H9 (cell line): ENCODE data around the gene NRK. TPM values are rescaled to one million over a fixed set of nuclear protein-coding genes. Genes with fewer than 3 reads are reported as not detected.

Experiments
- DNase-seq: peaks from one replicate; pipeline ENCODE4 v3.0.0-alpha.2; 2017
- H2AFZ ChIP-seq: one replicate; pipeline ENCODE4 v1.6.1; 2013; ENCODE audit warnings: mild to moderate bottlenecking, low read length, control low read depth, moderate library complexity
- H2AK5ac ChIP-seq: 2 replicates; pipeline ENCODE4 v1.6.1; 2013; ENCODE audit warnings: low read length, control low read depth, mixed read lengths; ENCODE audit not compliant: insufficient read length
- H2BK120ac ChIP-seq: one replicate; pipeline ENCODE4 v1.6.1; 2013; ENCODE audit warnings: low read depth, mild to moderate bottlenecking, low read length, control low read depth, inconsistent platforms; ENCODE audit not compliant: poor library complexity, severe bottlenecking
- H2BK12ac ChIP-seq: 2 replicates; pipeline ENCODE4 v1.6.1; 2013; ENCODE audit warnings: low read length, control low read depth, mixed read lengths, low read depth; ENCODE audit not compliant: insufficient read length
- H2BK15ac ChIP-seq: 2 replicates; pipeline ENCODE4 v1.6.1; 2013; ENCODE audit warnings: low read depth, low read length, control low read depth
- H2BK20ac ChIP-seq: one replicate; pipeline ENCODE4 v1.6.1; 2013; ENCODE audit warnings: low read depth, mild to moderate bottlenecking, low read length, control low read depth, inconsistent platforms; ENCODE audit not compliant: poor library complexity, severe bottlenecking
- H2BK5ac ChIP-seq: 2 replicates; pipeline ENCODE4 v1.6.1; 2013; ENCODE audit warnings: low read length, control low read depth, mixed read lengths; ENCODE audit not compliant: insufficient read length
- H3K14ac ChIP-seq: 2 replicates; pipeline ENCODE4 v1.6.1; 2013; ENCODE audit warnings: low read length, control low read depth; ENCODE audit not compliant: insufficient read depth
- H3K18ac ChIP-seq: 2 replicates; pipeline ENCODE4 v1.6.1; 2013; ENCODE audit warnings: low read depth, mild to moderate bottlenecking, mixed read lengths, low read length, control low read depth; ENCODE audit not compliant: insufficient read length
- H3K23ac ChIP-seq: 2 replicates; pipeline ENCODE4 v1.6.1; 2013; ENCODE audit warnings: low read length, control low read depth, mixed read lengths, low read depth; ENCODE audit not compliant: insufficient read length
- H3K23me2 ChIP-seq: 2 replicates; pipeline ENCODE4 v1.6.1; 2013; ENCODE audit warnings: low read depth, mild to moderate bottlenecking, mixed read lengths, low read length, control low read depth; ENCODE audit not compliant: insufficient read length, poor library complexity, severe bottlenecking
- H3K27ac ChIP-seq: 2 replicates; pipeline ENCODE4 v1.5.1; 2013; ENCODE audit warnings: low read length, control low read depth, mixed read lengths, low read depth; ENCODE audit not compliant: insufficient read length
- H3K27me3 ChIP-seq: 2 replicates; pipeline ENCODE4 v1.6.1; 2013; ENCODE audit warnings: low read length, control low read depth, inconsistent platforms; ENCODE audit not compliant: insufficient read depth
- H3K4ac ChIP-seq: 2 replicates; pipeline ENCODE4 v1.6.1; 2013; ENCODE audit warnings: low read depth, mild to moderate bottlenecking, control low read depth, inconsistent platforms, low read length, moderate library complexity
- H3K4me1 ChIP-seq: 2 replicates; pipeline ENCODE4 v1.6.1; 2013; ENCODE audit warnings: low read length, control low read depth, inconsistent platforms; ENCODE audit not compliant: insufficient read depth
- H3K4me2 ChIP-seq: 2 replicates; pipeline ENCODE4 v1.6.1; 2013; ENCODE audit warnings: low read length, control low read depth, mixed read lengths; ENCODE audit not compliant: insufficient read length, insufficient read depth
- H3K56ac ChIP-seq: 2 replicates; pipeline ENCODE4 v1.6.1; 2013; ENCODE audit warnings: low read depth, mild to moderate bottlenecking, mixed read lengths, low read length, control low read depth; ENCODE audit not compliant: insufficient read length
- H3K79me1 ChIP-seq: 2 replicates; pipeline ENCODE4 v1.6.1; 2013; ENCODE audit warnings: low read depth, mild to moderate bottlenecking, moderate library complexity, low read length, control low read depth, inconsistent platforms; ENCODE audit not compliant: insufficient read depth, poor library complexity, severe bottlenecking
- H3K79me2 ChIP-seq: 2 replicates; pipeline ENCODE4 v1.6.1; 2013; ENCODE audit warnings: low read length, control low read depth, inconsistent platforms; ENCODE audit not compliant: insufficient read depth
- H3K9ac ChIP-seq: 2 replicates; pipeline ENCODE4 v1.6.1; 2013; ENCODE audit warnings: low read length, control low read depth, mixed read lengths; ENCODE audit not compliant: insufficient read length; ENCODE audit errors: extremely low read depth
- H3K9me3 ChIP-seq: one replicate; pipeline ENCODE4 v1.6.1; 2013; ENCODE audit warnings: low read depth, low read length, inconsistent platforms; ENCODE audit not compliant: control insufficient read depth
- H3T11ph ChIP-seq: one replicate; pipeline ENCODE4 v1.6.1; 2013; ENCODE audit warnings: mild to moderate bottlenecking, low read length, control low read depth, inconsistent platforms
- H4K20me1 ChIP-seq: one replicate; pipeline ENCODE4 v1.6.1; 2013; ENCODE audit not compliant: control insufficient read depth, insufficient read length, insufficient read depth
- H4K5ac ChIP-seq: 2 replicates; pipeline ENCODE4 v1.6.1; 2013; ENCODE audit warnings: low read depth, mild to moderate bottlenecking, mixed read lengths, low read length, control low read depth; ENCODE audit not compliant: insufficient read length
- H4K8ac ChIP-seq: replicated peaks from 2 replicates; pipeline ENCODE4 v1.6.1; 2013; ENCODE audit warnings: low read length, control low read depth, mixed read lengths, low read depth; ENCODE audit not compliant: insufficient read length
- H4K91ac ChIP-seq: 2 replicates; pipeline ENCODE4 v1.6.1; 2013; ENCODE audit warnings: low read depth, mild to moderate bottlenecking, moderate library complexity, mixed read lengths, low read length, control low read depth; ENCODE audit not compliant: insufficient read length
- H3K27ac Mint-ChIP-seq, 3 experiments: 2 replicates in 2 of 3; 3 replicates in 1 of 3; pipeline ENCODE4 v1.8.0; 2020 to 2021; ENCODE audit warnings: mixed read lengths in 3 of 3, mild to moderate bottlenecking in 1 of 3, moderate library complexity in 1 of 3
- H3K27me3 Mint-ChIP-seq: 2 replicates; pipeline ENCODE4 v1.8.0; 2021; ENCODE audit warnings: low read depth, mild to moderate bottlenecking, moderate library complexity, mixed read lengths
- H3K36me3 Mint-ChIP-seq, 3 experiments: 2 replicates in 2 of 3; 3 replicates in 1 of 3; pipeline ENCODE4 v1.8.0; 2020 to 2021; ENCODE audit warnings: low read depth in 3 of 3, mixed read lengths in 3 of 3; ENCODE audit not compliant: insufficient read depth in 1 of 3
- H3K4me1 Mint-ChIP-seq, 2 experiments: 2 replicates each; pipeline ENCODE4 v1.8.0; 2020; ENCODE audit warnings: mixed read lengths in 2 of 2
- H3K4me3 Mint-ChIP-seq, 2 experiments: 2 replicates in 1 of 2; 3 replicates in 1 of 2; pipeline ENCODE4 v1.8.0; 2020 to 2021; ENCODE audit warnings: mild to moderate bottlenecking in 2 of 2, mixed read lengths in 2 of 2, moderate library complexity in 1 of 2
- H3K9me3 Mint-ChIP-seq, 2 experiments: 2 replicates in 1 of 2; 3 replicates in 1 of 2; pipeline ENCODE4 v1.8.0; 2020; ENCODE audit warnings: mild to moderate bottlenecking in 2 of 2, mixed read lengths in 2 of 2, moderate library complexity in 1 of 2
- CTCF ChIP-seq: fragments of 200-600 bp; sonication (generic); conservative IDR thresholded peaks from 3 replicates; pipeline ENCODE4 v1.8.0; 2021; ENCODE audit warnings: antibody characterized with exemption, mild to moderate bottlenecking
- WGBS: extraction: QIAGEN DNeasy Blood & Tissue Kit; methylation state at CpG from one replicate; pipeline ENCODE4 v1.1.7; 2013; ENCODE audit warnings: missing lambda C conversion rate, low lambda C conversion rate, mixed read lengths; ENCODE audit not compliant: insufficient read length; ENCODE audit errors: extremely low coverage; 5-methylcytosine and 5-hydroxymethylcytosine counted together
- total RNA-seq: library from RNA; stranded (reverse); gene quantifications from 2 replicates; pipeline ENCODE4 v1.2.1, GENCODE V29; 2021

Gene NRK
- total RNA-seq, 1 experiment from 2014 or later = 1.4 TPM

GRCh38 chrX:105870445-105870844, 48.1 kb downstream of the NRK start:
- Histone ChIP-seq H3K23me2 (no peaks in the 10 kb centered on the region), H3K4me2 (no peak overlapping the region), H3K27ac (no peak overlapping the region), H3K79me2 (no peaks in the 10 kb centered on the region), H4K20me1 (no peaks in the 10 kb centered on the region), H3K79me1 (no peaks in the 10 kb centered on the region), H3K27me3 (no peaks in the 10 kb centered on the region), H3K9me3 (no peaks in the 10 kb centered on the region), H3K56ac (no peak overlapping the region), H3K9ac (no peak overlapping the region), H4K8ac (no peak overlapping the region), H3K4ac (no peak overlapping the region), H2BK15ac (no peak overlapping the region), H3K4me1 (no peaks in the 10 kb centered on the region), H2BK120ac (no peak overlapping the region), H2BK20ac (no peak overlapping the region), H2BK12ac (no peak overlapping the region), H2AFZ (no peak overlapping the region), H3K18ac (no peak overlapping the region), H3K14ac (no peak overlapping the region), H4K91ac (no peak overlapping the region), H2BK5ac (no peak overlapping the region), H2AK5ac (no peak overlapping the region), H3T11ph (no peak overlapping the region), H4K5ac (no peak overlapping the region), H3K23ac (no peak overlapping the region)
- no peak for DNase-seq
- H3K27ac Mint-ChIP-seq = no peak overlapping the region
- H3K27me3 Mint-ChIP-seq = no peaks in the 10 kb centered on the region
- no CpG with 5 or more reads among the region's 3 CpGs for WGBS
- no peaks in the 10 kb centered on the region for H3K36me3 Mint-ChIP-seq
- peaks cover 0 to 60% of the 10 kb centered on the region in 2 experiments; a peak in 2 of 5 replicates for H3K9me3 Mint-ChIP-seq
- no peak overlapping the region for H3K4me3 Mint-ChIP-seq
- H3K4me1 Mint-ChIP-seq = no peaks in the 10 kb centered on the region
- TF ChIP-seq CTCF = no peak
